Measurements from ENCODE around the gene SEC62. TPM values are rescaled to one million over a fixed set of nuclear protein-coding genes. Genes with fewer than 3 reads are reported as not detected.
A peak's percentile ranks its signal among the peaks of the same experiment; 100 is the strongest.

SEC62 gene
- total and polyA plus RNA-seq, 2 of the 4 experiments (the other 2 are of a cell fraction), result 33.2 to 36.6 TPM

DNA sequence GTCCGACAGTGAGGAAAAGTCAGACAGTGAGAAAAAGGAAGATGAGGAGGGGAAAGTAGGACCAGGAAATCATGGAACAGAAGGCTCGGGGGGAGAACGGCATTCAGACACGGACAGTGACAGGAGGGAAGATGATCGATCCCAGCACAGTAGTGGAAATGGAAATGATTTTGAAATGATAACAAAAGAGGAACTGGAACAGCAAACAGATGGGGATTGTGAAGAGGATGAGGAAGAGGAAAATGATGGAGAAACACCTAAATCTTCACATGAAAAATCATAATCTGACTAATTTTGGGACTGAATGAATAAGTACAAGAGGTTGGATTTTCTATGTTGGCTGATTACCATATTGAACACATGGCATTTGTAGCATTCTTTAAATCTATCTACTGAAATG, 26.2 kb downstream of the SEC62 start:
- intact Hi-C loops (cut with micrococcal nuclease), result loop anchor here (5.0 kb wide), 2 partner anchors 105 to 200 kb away; no protein-coding TSS in a partner anchor
- Histone ChIP-seq H3K4me2 (ENCODE audit: low read depth, low read length) (no peak overlapping the region), H4K5ac (ENCODE audit: low read depth, low read length) (no peak overlapping the region; the same call in 1 of the 2 replicates), H3K23ac (ENCODE audit: low read depth, low read length) (no peak overlapping the region), H2BK15ac (ENCODE audit: low read depth, low read length) (no peak overlapping the region), H3K14ac (replicated peaks; ENCODE audit: low read depth, low read length) (no peak overlapping the region), H3K36me3 (ENCODE audit: control insufficient read depth, insufficient read depth, low read length) (peaks cover 26% of the 10 kb centered on the region), H4K8ac (ENCODE audit: low read depth in 2 of 2, low read length in 2 of 2) (peak overlapping the region in 1 of 2 experiments; percentile 89; a peak in 2 of 4 replicates), H2AFZ (replicated peaks; ENCODE audit: low read length, poor library complexity) (no peak overlapping the region), H3K9ac (ENCODE audit: low read depth, low read length) (no peak overlapping the region), H2BK20ac (ENCODE audit: low read depth, low read length) (no peak overlapping the region), H3K4me1 (ENCODE audit: control insufficient read depth, insufficient read depth, low read length) (peaks cover 7% of the 10 kb centered on the region), H3K27me3 (ENCODE audit: control insufficient read depth, insufficient read depth, low read length) (no peaks in the 10 kb centered on the region), H3K9me1 (ENCODE audit: insufficient read depth, low read length) (0 out of 2 replicates have a peak, but pooled peaks cover 3% of the 10 kb centered on the region), H3K79me1 (ENCODE audit: low read depth in 1 of 2, low read length in 2 of 2) (peaks cover 7 to 8% of the 10 kb centered on the region in 2 experiments; a peak in 3 of 4 replicates), H4K20me1 (ENCODE audit: insufficient read depth, low read length) (no peaks in the 10 kb centered on the region), H3K18ac (ENCODE audit: low read depth, low read length) (peak overlapping the region; percentile 39; the same call in 1 of the 2 replicates), H3K9me3 (ENCODE audit: control insufficient read depth, insufficient read depth, low read length) (no peaks in the 10 kb centered on the region), H2BK120ac (ENCODE audit: low read depth, low read length) (no peak overlapping the region), H2AK5ac (ENCODE audit: low read depth, low read length) (no peak overlapping the region; the same call in 1 of the 2 replicates), H2BK5ac (ENCODE audit: low read depth, low read length, poor library complexity, severe bottlenecking) (peak overlapping the region; percentile 21), H3K27ac (ENCODE audit: insufficient read depth, low read length) (peak overlapping the region; percentile 44; the same call in 1 of the 2 replicates), H3K4me3 (ENCODE audit: insufficient read depth, low read depth, low read length) (no peak overlapping the region), H4K91ac (ENCODE audit: insufficient read depth, low read depth, low read length) (no peak overlapping the region; the same call in 1 of the 2 replicates), H3K56ac (ENCODE audit: extremely low read depth, insufficient read depth, low read length) (no peak overlapping the region), H2AK9ac (replicated peaks; ENCODE audit: low read depth, low read length, poor library complexity) (no peak overlapping the region), H3K4ac (ENCODE audit: low read depth, low read length) (no peak overlapping the region)
- 86% methylated on average over 1 of the region's 5 CpGs; no CpG with 5 or more reads in 1 of the 2 experiments for WGBS, 2 experiments (ENCODE audit: extremely low coverage in 2 of 2, insufficient read length in 1 of 2)
- in situ Hi-C loops (cut with MboI; ENCODE audit: low sequenced_read_pairs), result no loop called here
- dilution Hi-C loops (cut with HindIII; ENCODE audit: low sequenced_read_pairs, unreplicated experiment), result no loop called here
- ChIA-PET POLR2A (ENCODE audit: unreplicated experiment) (no interaction called here), CTCF (no interaction called here)
- DNase-seq, result no peak
- no peak for TF ChIP-seq SMC3 (IDR thresholded peaks at IDR 0.05; ENCODE audit: low read depth, low read length)
- no peak for TF ChIP-seq FOS (IDR thresholded peaks at IDR 0.05; ENCODE audit: low read depth, low read length)
- TF ChIP-seq RFX5 (IDR thresholded peaks at IDR 0.05; ENCODE audit: low read depth, low read length), result no peak
- TF ChIP-seq CEBPB (IDR thresholded peaks at IDR 0.05; ENCODE audit: low read depth, low read length), result no peak
- TF ChIP-seq, protein P1, sequence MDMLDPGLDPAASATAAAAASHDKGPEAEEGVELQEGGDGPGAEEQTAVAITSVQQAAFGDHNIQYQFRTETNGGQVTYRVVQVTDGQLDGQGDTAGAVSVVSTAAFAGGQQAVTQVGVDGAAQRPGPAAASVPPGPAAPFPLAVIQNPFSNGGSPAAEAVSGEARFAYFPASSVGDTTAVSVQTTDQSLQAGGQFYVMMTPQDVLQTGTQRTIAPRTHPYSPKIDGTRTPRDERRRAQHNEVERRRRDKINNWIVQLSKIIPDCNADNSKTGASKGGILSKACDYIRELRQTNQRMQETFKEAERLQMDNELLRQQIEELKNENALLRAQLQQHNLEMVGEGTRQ (IDR thresholded peaks at IDR 0.05; ENCODE audit: low read depth, low read length), result no peak
- TF ChIP-seq CHD1 (IDR thresholded peaks at IDR 0.05; ENCODE audit: low read depth, low read length), result no peak
- TF ChIP-seq RAD21 (IDR thresholded peaks at IDR 0.05; ENCODE audit: low read length), result no peak
- BruUV-seq (replicated peaks), result TSS peak; percentile 81
- ATAC-seq (ENCODE audit: low read depth), result no peak
